ENCODE measurements around the gene MRPL17. TPM values are rescaled to one million over a fixed set of nuclear protein-coding genes. Genes with fewer than 3 reads are reported as not detected.
A peak's percentile ranks its signal among the peaks of the same experiment; 100 is the strongest.

MRPL17 gene
- total RNA-seq (2014; rRNA removed; shearing (Covaris generic)) (26.7 and 53.8 TPM in 2 replicates), polyA plus RNA-seq (2016; fragmentation: Nextera tagmentation; extraction: Ambion mirVana) (81.8 and 85.5 TPM in 2 replicates)
- long read RNA-seq, transcript MRPL17-201 (3 exons, 1,969 nt): major isoform, 44 of 49 reads
- long read RNA-seq, partial matches to known transcripts: 0 of 49 reads
- long read RNA-seq, other reads (novel, unspliced or antisense): 2 of 49 reads

DNA sequence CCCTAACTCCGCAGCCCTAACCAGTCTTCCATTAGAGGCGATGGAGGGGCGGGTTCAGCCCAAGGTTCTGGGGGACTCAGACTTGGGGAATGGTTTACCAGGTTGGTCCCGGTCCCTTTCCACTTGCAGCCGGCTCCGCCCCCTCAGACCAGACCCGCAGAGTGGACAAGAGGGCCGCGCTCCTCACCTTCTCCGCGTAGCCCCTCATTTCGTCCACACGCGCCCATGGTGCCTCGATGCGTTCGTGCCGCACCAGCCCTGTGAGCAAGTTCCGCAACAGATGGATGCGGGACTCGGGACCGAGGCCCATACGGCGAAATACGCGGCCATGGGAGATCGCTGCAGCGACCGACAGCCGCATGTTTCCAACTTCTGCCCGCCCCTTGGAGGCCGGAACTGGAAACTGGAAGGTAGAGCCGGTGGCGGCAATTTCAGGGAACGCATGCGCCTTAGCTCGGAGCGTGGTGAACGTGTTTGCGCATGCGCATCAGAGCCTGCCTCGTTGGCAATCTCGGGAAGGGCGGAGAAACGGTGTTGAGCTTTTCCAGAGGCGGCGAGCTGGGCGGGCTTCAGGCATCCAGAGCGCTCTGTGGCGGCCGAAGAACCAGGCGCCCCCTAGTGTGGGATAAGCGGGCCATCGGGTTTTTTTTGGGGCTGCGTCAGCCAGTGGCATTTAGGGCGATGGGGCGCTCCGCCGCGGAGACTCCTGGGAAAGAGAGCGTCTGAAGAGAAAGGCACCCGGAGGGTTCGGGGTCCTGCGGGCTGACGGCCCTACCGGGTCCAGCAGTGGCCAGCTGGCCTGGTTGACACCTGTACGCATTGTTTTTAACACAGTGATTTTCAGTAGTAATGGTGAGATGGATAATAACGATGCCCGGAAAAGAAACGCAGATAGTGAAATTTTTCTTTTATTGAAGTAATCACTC, at the start of gene MRPL17:
Gene MRPL17, minus strand, starts transcription at position 405 of the 926 bp plus-strand sequence. Its CDS starts 44 bp downstream, at position 361.
- Histone ChIP-seq H3K36me3 (ENCODE audit: insufficient read depth) (peaks cover 17% of the 10 kb centered on the region), H3F3A (replicated peaks; ENCODE audit: low read depth) (peaks cover 15% of the 10 kb centered on the region; the same call in 1 of the 2 replicates), H3K4me3 (peak within 1 kb of the TSS; percentile 82), H3K27ac (ENCODE audit: low read depth) (peak within 1 kb of the TSS; percentile 92), H3K9me2 (ENCODE audit: insufficient read depth) (no peaks in the 10 kb centered on the region), H2AFZ (peak within 1 kb of the TSS; percentile 67; the same call in 1 of the 2 replicates), H3K79me2 (replicated peaks; ENCODE audit: insufficient read depth) (peaks cover 20% of the 10 kb centered on the region), H3K27me3 (ENCODE audit: insufficient read depth) (no peaks in the 10 kb centered on the region), H3K4me2 (peak within 1 kb of the TSS; percentile 92), H4K20me1 (replicated peaks; ENCODE audit: insufficient read depth) (peaks cover 17% of the 10 kb centered on the region), H3K4me1 (ENCODE audit: insufficient read depth) (peaks cover 5% of the 10 kb centered on the region; the same call in 1 of the 2 replicates)
- DNase-seq (ENCODE audit: low spot score): peak; percentile 99
- Mint-ChIP-seq H3K4me1 (peaks cover 20% of the 10 kb centered on the region; the same call in 2 of the 3 replicates), H3K27me3 (ENCODE audit: insufficient read depth, low read depth, poor library complexity) (peaks cover 11% of the 10 kb centered on the region), H3K4me3 (peak within 1 kb of the TSS; percentile 98), H3K9me3 (peaks cover 2% of the 10 kb centered on the region; the same call in 1 of the 3 replicates), H3K36me3 (ENCODE audit: low read depth) (peaks cover 36% of the 10 kb centered on the region), H3K27ac (peak within 1 kb of the TSS; percentile 99)
- TF ChIP-seq CREB1 (CRISPR knock-in tag; IDR thresholded peaks at IDR 0.05; ENCODE audit: low read depth): peak; percentile 44
- no peak for TF ChIP-seq STAT1 (IDR thresholded peaks at IDR 0.05; ENCODE audit: unreplicated experiment)
- no peak for TF ChIP-seq EZH2 (IDR thresholded peaks at IDR 0.05; ENCODE audit: low read depth, unreplicated experiment)
- TF ChIP-seq, protein P1, sequence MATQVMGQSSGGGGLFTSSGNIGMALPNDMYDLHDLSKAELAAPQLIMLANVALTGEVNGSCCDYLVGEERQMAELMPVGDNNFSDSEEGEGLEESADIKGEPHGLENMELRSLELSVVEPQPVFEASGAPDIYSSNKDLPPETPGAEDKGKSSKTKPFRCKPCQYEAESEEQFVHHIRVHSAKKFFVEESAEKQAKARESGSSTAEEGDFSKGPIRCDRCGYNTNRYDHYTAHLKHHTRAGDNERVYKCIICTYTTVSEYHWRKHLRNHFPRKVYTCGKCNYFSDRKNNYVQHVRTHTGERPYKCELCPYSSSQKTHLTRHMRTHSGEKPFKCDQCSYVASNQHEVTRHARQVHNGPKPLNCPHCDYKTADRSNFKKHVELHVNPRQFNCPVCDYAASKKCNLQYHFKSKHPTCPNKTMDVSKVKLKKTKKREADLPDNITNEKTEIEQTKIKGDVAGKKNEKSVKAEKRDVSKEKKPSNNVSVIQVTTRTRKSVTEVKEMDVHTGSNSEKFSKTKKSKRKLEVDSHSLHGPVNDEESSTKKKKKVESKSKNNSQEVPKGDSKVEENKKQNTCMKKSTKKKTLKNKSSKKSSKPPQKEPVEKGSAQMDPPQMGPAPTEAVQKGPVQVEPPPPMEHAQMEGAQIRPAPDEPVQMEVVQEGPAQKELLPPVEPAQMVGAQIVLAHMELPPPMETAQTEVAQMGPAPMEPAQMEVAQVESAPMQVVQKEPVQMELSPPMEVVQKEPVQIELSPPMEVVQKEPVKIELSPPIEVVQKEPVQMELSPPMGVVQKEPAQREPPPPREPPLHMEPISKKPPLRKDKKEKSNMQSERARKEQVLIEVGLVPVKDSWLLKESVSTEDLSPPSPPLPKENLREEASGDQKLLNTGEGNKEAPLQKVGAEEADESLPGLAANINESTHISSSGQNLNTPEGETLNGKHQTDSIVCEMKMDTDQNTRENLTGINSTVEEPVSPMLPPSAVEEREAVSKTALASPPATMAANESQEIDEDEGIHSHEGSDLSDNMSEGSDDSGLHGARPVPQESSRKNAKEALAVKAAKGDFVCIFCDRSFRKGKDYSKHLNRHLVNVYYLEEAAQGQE (IDR thresholded peaks at IDR 0.05; ENCODE audit: unreplicated experiment): peak; percentile 35
- TF ChIP-seq ZNF114 (CRISPR knock-in tag; IDR thresholded peaks at IDR 0.05): no peak
- TF ChIP-seq, protein P2, sequence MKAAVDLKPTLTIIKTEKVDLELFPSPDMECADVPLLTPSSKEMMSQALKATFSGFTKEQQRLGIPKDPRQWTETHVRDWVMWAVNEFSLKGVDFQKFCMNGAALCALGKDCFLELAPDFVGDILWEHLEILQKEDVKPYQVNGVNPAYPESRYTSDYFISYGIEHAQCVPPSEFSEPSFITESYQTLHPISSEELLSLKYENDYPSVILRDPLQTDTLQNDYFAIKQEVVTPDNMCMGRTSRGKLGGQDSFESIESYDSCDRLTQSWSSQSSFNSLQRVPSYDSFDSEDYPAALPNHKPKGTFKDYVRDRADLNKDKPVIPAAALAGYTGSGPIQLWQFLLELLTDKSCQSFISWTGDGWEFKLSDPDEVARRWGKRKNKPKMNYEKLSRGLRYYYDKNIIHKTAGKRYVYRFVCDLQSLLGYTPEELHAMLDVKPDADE (IDR thresholded peaks at IDR 0.05): peak; percentile 65
- peak; percentile 100 for TF ChIP-seq POLR2AphosphoS5 (IDR thresholded peaks at IDR 0.05; ENCODE audit: low read depth)
- TF ChIP-seq CTCF (conservative IDR thresholded peaks at IDR 0.05; ENCODE audit: low read depth in 2 of 2): peak; percentile 78 to 86
- peak; percentile 91 for ATAC-seq

All from GM23338 (cell line).